ENCODE data around the gene CCN5.

CCN5 gene

GRCh38 chr20:44703956-44704488 is 11.1 kb upstream of the CCN5 start:
- H3K9ac ChIP-seq (ENCODE audit: low read depth in 1 of 2, low read length in 2 of 2): no peak overlapping the region
- no peaks in the 10 kb centered on the region for H3K36me3 ChIP-seq (ENCODE audit: control insufficient read depth in 2 of 2, insufficient read depth in 2 of 2, low read length in 2 of 2)
- no peaks in the 10 kb centered on the region for H3K9me3 ChIP-seq (ENCODE audit: control insufficient read depth in 2 of 2, low read length in 2 of 2)
- H3K27ac ChIP-seq (ENCODE audit: low read depth in 2 of 2, low read length in 2 of 2): no peak overlapping the region
- no peaks in the 10 kb centered on the region for H3K27me3 ChIP-seq (ENCODE audit: control insufficient read depth in 2 of 2, insufficient read depth in 2 of 2, low read length in 2 of 2)
- H3K4me3 ChIP-seq (ENCODE audit: low read length in 2 of 2): no peak overlapping the region
- peaks cover 6 to 8% of the 10 kb centered on the region in 2 donors for H3K4me1 ChIP-seq (ENCODE audit: control insufficient read depth in 2 of 2, insufficient read depth in 2 of 2, low read length in 2 of 2)

GRCh38 chr20:44704551-44704971 is 10.6 kb upstream of the CCN5 start:
- Histone ChIP-seq H3K9me3 (ENCODE audit: control insufficient read depth in 2 of 2, low read length in 2 of 2) (no peaks in the 10 kb centered on the region), H3K4me1 (ENCODE audit: control insufficient read depth in 2 of 2, insufficient read depth in 2 of 2, low read length in 2 of 2) (peaks cover 6 to 8% of the 10 kb centered on the region in 2 donors), H3K27me3 (ENCODE audit: control insufficient read depth in 2 of 2, insufficient read depth in 2 of 2, low read length in 2 of 2) (no peaks in the 10 kb centered on the region), H3K9ac (ENCODE audit: low read depth in 1 of 2, low read length in 2 of 2) (no peak overlapping the region), H3K27ac (ENCODE audit: low read depth in 2 of 2, low read length in 2 of 2) (no peak overlapping the region), H3K36me3 (ENCODE audit: control insufficient read depth in 2 of 2, insufficient read depth in 2 of 2, low read length in 2 of 2) (no peaks in the 10 kb centered on the region), H3K4me3 (ENCODE audit: low read length in 2 of 2) (no peak overlapping the region)

GRCh38 chr20:44705364-44706094 is 9.6 kb upstream of the CCN5 start:
- Histone ChIP-seq H3K27me3 (ENCODE audit: control insufficient read depth in 2 of 2, insufficient read depth in 2 of 2, low read length in 2 of 2) (no peaks in the 10 kb centered on the region), H3K27ac (ENCODE audit: low read depth in 2 of 2, low read length in 2 of 2) (no peak overlapping the region), H3K9ac (ENCODE audit: low read depth in 1 of 2, low read length in 2 of 2) (no peak overlapping the region), H3K4me3 (ENCODE audit: low read length in 2 of 2) (no peak overlapping the region), H3K9me3 (ENCODE audit: control insufficient read depth in 2 of 2, low read length in 2 of 2) (no peaks in the 10 kb centered on the region), H3K4me1 (ENCODE audit: control insufficient read depth in 2 of 2, insufficient read depth in 2 of 2, low read length in 2 of 2) (peaks cover 6 to 8% of the 10 kb centered on the region in 2 donors), H3K36me3 (ENCODE audit: control insufficient read depth in 2 of 2, insufficient read depth in 2 of 2, low read length in 2 of 2) (no peaks in the 10 kb centered on the region)

- Histone ChIP-seq H3K9ac (ENCODE audit: low read depth in 1 of 2, low read length in 2 of 2) (no peak overlapping the region), H3K27ac (ENCODE audit: low read depth in 2 of 2, low read length in 2 of 2) (no peak overlapping the region), H3K27me3 (ENCODE audit: control insufficient read depth in 2 of 2, insufficient read depth in 2 of 2, low read length in 2 of 2) (no peaks in the 10 kb centered on the region), H3K36me3 (ENCODE audit: control insufficient read depth in 2 of 2, insufficient read depth in 2 of 2, low read length in 2 of 2) (no peaks in the 10 kb centered on the region), H3K4me1 (ENCODE audit: control insufficient read depth in 2 of 2, insufficient read depth in 2 of 2, low read length in 2 of 2) (peaks cover 6 to 8% of the 10 kb centered on the region in 2 donors), H3K4me3 (ENCODE audit: low read length in 2 of 2) (no peak overlapping the region), H3K9me3 (ENCODE audit: control insufficient read depth in 2 of 2, low read length in 2 of 2) (no peaks in the 10 kb centered on the region)
Observed at GRCh38 chr20:44706301-44707017, 8.7 kb upstream of the CCN5 start.

- H3K4me3 ChIP-seq (ENCODE audit: low read length in 2 of 2): no peak overlapping the region
- H3K9ac ChIP-seq (ENCODE audit: low read depth in 1 of 2, low read length in 2 of 2): no peak overlapping the region
- H3K4me1 ChIP-seq (ENCODE audit: control insufficient read depth in 2 of 2, insufficient read depth in 2 of 2, low read length in 2 of 2): peaks cover 4 to 6% of the 10 kb centered on the region in 2 donors
- H3K36me3 ChIP-seq (ENCODE audit: control insufficient read depth in 2 of 2, insufficient read depth in 2 of 2, low read length in 2 of 2): no peaks in the 10 kb centered on the region
- no peaks in the 10 kb centered on the region for H3K9me3 ChIP-seq (ENCODE audit: control insufficient read depth in 2 of 2, low read length in 2 of 2)
- no peak overlapping the region for H3K27ac ChIP-seq (ENCODE audit: low read depth in 2 of 2, low read length in 2 of 2)
- no peaks in the 10 kb centered on the region for H3K27me3 ChIP-seq (ENCODE audit: control insufficient read depth in 2 of 2, insufficient read depth in 2 of 2, low read length in 2 of 2)
Observed at GRCh38 chr20:44707018-44707579, 8.1 kb upstream of the CCN5 start.

GRCh38 chr20:44709380-44709779 is 5.8 kb upstream of the CCN5 start:
- peaks cover 3% of the 10 kb centered on the region in 2 donors for H3K4me1 ChIP-seq (ENCODE audit: control insufficient read depth in 2 of 2, insufficient read depth in 2 of 2, low read length in 2 of 2)
- H3K4me3 ChIP-seq (ENCODE audit: low read length in 2 of 2): no peak overlapping the region
- no peaks in the 10 kb centered on the region for H3K9me3 ChIP-seq (ENCODE audit: control insufficient read depth in 2 of 2, low read length in 2 of 2)
- H3K27ac ChIP-seq (ENCODE audit: low read depth in 2 of 2, low read length in 2 of 2): no peak overlapping the region
- no peaks in the 10 kb centered on the region for H3K27me3 ChIP-seq (ENCODE audit: control insufficient read depth in 2 of 2, insufficient read depth in 2 of 2, low read length in 2 of 2)
- no peaks in the 10 kb centered on the region for H3K36me3 ChIP-seq (ENCODE audit: control insufficient read depth in 2 of 2, insufficient read depth in 2 of 2, low read length in 2 of 2)
- no peak overlapping the region for H3K9ac ChIP-seq (ENCODE audit: low read depth in 1 of 2, low read length in 2 of 2)

GRCh38 chr20:44709797-44710196 is 5.4 kb upstream of the CCN5 start:
- H3K27ac ChIP-seq (ENCODE audit: low read depth in 2 of 2, low read length in 2 of 2): no peak overlapping the region
- no peaks in the 10 kb centered on the region for H3K27me3 ChIP-seq (ENCODE audit: control insufficient read depth in 2 of 2, insufficient read depth in 2 of 2, low read length in 2 of 2)
- H3K9me3 ChIP-seq (ENCODE audit: control insufficient read depth in 2 of 2, low read length in 2 of 2): no peaks in the 10 kb centered on the region
- H3K36me3 ChIP-seq (ENCODE audit: control insufficient read depth in 2 of 2, insufficient read depth in 2 of 2, low read length in 2 of 2): no peaks in the 10 kb centered on the region
- H3K4me1 ChIP-seq (ENCODE audit: control insufficient read depth in 2 of 2, insufficient read depth in 2 of 2, low read length in 2 of 2): peaks cover 6 to 7% of the 10 kb centered on the region in 2 donors
- H3K4me3 ChIP-seq (ENCODE audit: low read length in 2 of 2): no peak overlapping the region
- H3K9ac ChIP-seq (ENCODE audit: low read depth in 1 of 2, low read length in 2 of 2): no peak overlapping the region

GRCh38 chr20:44711237-44711636 is 3.9 kb upstream of the CCN5 start:
- Histone ChIP-seq H3K4me3 (ENCODE audit: low read length in 2 of 2) (no peak overlapping the region), H3K36me3 (ENCODE audit: control insufficient read depth in 2 of 2, insufficient read depth in 2 of 2, low read length in 2 of 2) (no peaks in the 10 kb centered on the region), H3K27me3 (ENCODE audit: control insufficient read depth in 2 of 2, insufficient read depth in 2 of 2, low read length in 2 of 2) (no peaks in the 10 kb centered on the region), H3K27ac (ENCODE audit: low read depth in 2 of 2, low read length in 2 of 2) (no peak overlapping the region), H3K9me3 (ENCODE audit: control insufficient read depth in 2 of 2, low read length in 2 of 2) (no peaks in the 10 kb centered on the region), H3K9ac (ENCODE audit: low read depth in 1 of 2, low read length in 2 of 2) (no peak overlapping the region), H3K4me1 (ENCODE audit: control insufficient read depth in 2 of 2, insufficient read depth in 2 of 2, low read length in 2 of 2) (peaks cover 11 to 13% of the 10 kb centered on the region in 2 donors)

- Histone ChIP-seq H3K9ac (ENCODE audit: low read depth in 1 of 2, low read length in 2 of 2) (no peak overlapping the region), H3K4me1 (ENCODE audit: control insufficient read depth in 2 of 2, insufficient read depth in 2 of 2, low read length in 2 of 2) (peaks cover 11 to 13% of the 10 kb centered on the region in 2 donors), H3K36me3 (ENCODE audit: control insufficient read depth in 2 of 2, insufficient read depth in 2 of 2, low read length in 2 of 2) (no peaks in the 10 kb centered on the region), H3K27ac (ENCODE audit: low read depth in 2 of 2, low read length in 2 of 2) (peak overlapping the region in 1 of 2 donors; percentile 27), H3K4me3 (ENCODE audit: low read length in 2 of 2) (no peak overlapping the region), H3K27me3 (ENCODE audit: control insufficient read depth in 2 of 2, insufficient read depth in 2 of 2, low read length in 2 of 2) (peaks cover 0 to 3% of the 10 kb centered on the region in 2 donors), H3K9me3 (ENCODE audit: control insufficient read depth in 2 of 2, low read length in 2 of 2) (no peaks in the 10 kb centered on the region)
Observed at GRCh38 chr20:44714102-44714700, 968 bp upstream of the CCN5 start.

Data from mucosa of rectum (tissue), 2 donors.